Breast epithelium (tissue), 4 donors: ENCODE measurements around the gene NSF. TPM values are rescaled to one million over a fixed set of nuclear protein-coding genes. Genes with fewer than 3 reads are reported as not detected.
"Not testable (repeated sequence)": the region's sequence is repeated elsewhere in the genome, so short reads cannot be mapped to it uniquely, and the experiment has no call there.

Source experiments
- DNase-seq, 2 donors: peaks; one replicate each; pipeline ENCODE4 v3.0.0-alpha.2; 2019; ENCODE audit warnings: low spot score in 2 of 2
- H3K27ac ChIP-seq, 2 donors: fragments of 200-600 bp; sonication (generic) in 1 of 2; one replicate each; pipeline ENCODE4 v1.5.1; 2016 to 2019; ENCODE audit warnings: mild to moderate bottlenecking in 1 of 2
- H3K27me3 ChIP-seq, 2 donors: fragments of 200-600 bp; sonication (generic) in 1 of 2; one replicate each; pipeline versions ENCODE4 v1.5.1 to v1.6.0; 2017 to 2019; ENCODE audit warnings: control low read depth in 1 of 2, mild to moderate bottlenecking in 1 of 2
- H3K36me3 ChIP-seq: fragments of 200-600 bp; one replicate; pipeline ENCODE4 v1.5.1; 2019
- H3K4me1 ChIP-seq, 2 donors: fragments of 200-600 bp; sonication (generic); one replicate each; pipeline ENCODE4 v1.5.1; 2016 to 2019; ENCODE audit warnings: control low read depth in 1 of 2
- H3K4me3 ChIP-seq, 3 donors: fragments of 200-600 bp; sonication (generic); 1 replicate in 2 of 3; 2 replicates in 1 of 3; pipeline ENCODE4 v1.5.1; 2016 to 2019; ENCODE audit warnings: mild to moderate bottlenecking in 3 of 3, moderate library complexity in 2 of 3
- H3K9me3 ChIP-seq, 2 donors: fragments of 200-600 bp; sonication (generic) in 1 of 2; one replicate each; pipeline ENCODE4 v1.5.1; 2016 to 2019; ENCODE audit warnings: control low read depth in 1 of 2
- CTCF ChIP-seq, 3 donors: fragments of 450-650 bp; IDR thresholded peaks; one replicate each; pipeline ENCODE4 v1.5.1; 2016 to 2017; ENCODE audit warnings: antibody characterized with exemption in 3 of 3, mild to moderate bottlenecking in 3 of 3, moderate library complexity in 3 of 3
- POLR2A ChIP-seq: fragments of 450-650 bp; IDR thresholded peaks from one replicate; pipeline ENCODE4 v1.6.1; 2016; ENCODE audit warnings: antibody characterized with exemption, mild to moderate bottlenecking, moderate library complexity
- POLR2AphosphoS5 ChIP-seq, 3 donors: sonication (generic); formaldehyde crosslinking; IDR thresholded peaks; one replicate each; pipeline ENCODE4 v1.6.1; 2017; ENCODE audit warnings: antibody characterized with exemption in 3 of 3
- intact Hi-C: fragments of 100-400 bp; cut with DNase I; formaldehyde crosslinking; loops from one replicate; pipeline ENCODE4 v1.15.1; 2023; ENCODE audit warnings: low total_unique reads
- total RNA-seq, 3 donors: library from RNA; depleted of rRNA; stranded (reverse); fragments of >200 nt; gene quantifications; one replicate each; pipeline ENCODE4 v1.1.0, GENCODE V29; 2016

Gene NSF
- total RNA-seq, 3 donors from 2014 or later: 22.1 to 38.1 (median 38.0) TPM

DNA sequence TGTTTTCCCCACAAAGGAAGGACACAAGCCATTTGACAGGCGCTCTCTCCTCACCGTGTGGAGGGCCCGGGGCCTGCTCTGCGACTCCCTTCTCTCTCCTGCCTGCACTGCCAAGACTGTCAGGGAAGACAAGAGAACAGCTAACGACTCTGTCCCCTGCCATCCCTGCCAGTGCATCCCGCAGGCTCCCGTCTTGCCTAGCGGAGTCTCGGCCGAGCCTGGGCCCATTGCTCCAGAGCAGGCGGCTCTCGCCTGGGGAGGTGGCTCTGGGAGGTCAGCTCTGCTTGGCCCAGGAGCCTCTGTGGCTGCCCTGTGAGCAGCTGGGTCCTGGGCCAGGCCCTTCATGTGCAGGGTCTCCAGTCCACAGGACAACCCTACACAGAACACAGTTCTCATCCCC lies 175.0 kb downstream of the NSF start:
- TF ChIP-seq POLR2A (no peak), POLR2AphosphoS5 (IDR thresholded peaks at IDR 0.05) (no peak), CTCF (IDR thresholded peaks at IDR 0.05) (no peak)
- Histone ChIP-seq H3K27me3 (no peaks in the 10 kb centered on the region), H3K27ac (peak overlapping the region; percentile 73 to 77), H3K4me1 (peaks cover 5 to 7% of the 10 kb centered on the region in 2 donors), H3K4me3 (no peak overlapping the region), H3K9me3 (no peaks in the 10 kb centered on the region), H3K36me3 (no peaks in the 10 kb centered on the region)
- DNase-seq: no peak
- intact Hi-C loops: no loop called here

DNA sequence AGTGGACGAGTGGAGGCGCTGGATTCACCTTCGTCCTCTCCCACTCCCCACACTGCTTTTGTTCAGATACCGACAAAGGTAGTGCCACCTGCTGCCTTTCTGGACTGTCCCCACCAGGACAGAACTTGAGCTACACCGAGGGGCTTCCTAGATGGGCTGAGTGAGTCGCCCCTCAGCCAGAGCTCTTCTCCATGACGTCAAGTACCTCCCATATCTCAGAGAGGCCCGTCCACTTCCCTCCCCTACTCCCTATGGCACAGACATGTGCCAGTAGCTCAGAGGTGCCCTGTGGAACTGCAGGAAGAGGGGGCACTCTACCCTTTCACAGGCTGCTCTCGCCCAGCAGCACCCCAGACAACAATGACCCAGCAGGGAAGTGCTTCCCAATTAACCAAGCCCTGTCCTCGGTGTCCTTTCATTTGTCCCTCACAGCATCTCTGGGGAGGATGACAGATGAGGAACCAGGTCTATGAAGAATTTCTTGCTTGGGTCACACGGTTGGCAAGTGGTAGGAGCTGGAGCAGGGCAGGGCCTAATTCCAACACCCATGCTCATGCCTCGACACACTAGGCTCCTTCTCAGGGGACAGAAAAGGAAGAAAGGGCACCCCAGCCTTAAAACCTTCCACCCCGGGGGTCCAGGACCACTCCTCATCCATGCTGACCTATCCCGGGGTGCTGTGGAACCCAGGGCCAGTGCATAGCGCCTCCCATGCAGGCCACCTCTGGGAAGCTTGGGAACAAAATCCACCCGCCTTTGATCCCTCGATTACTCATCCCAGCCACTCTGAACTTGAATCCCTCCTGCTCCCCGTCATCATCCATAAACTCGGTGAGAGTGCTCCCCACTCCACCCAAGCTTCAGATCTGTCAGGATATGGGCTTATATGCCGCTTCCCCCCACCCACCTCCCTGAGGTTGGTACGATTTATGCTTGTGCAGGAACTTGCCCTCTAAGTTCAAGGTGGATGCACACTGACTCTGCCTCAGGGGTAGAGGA lies 176.3 kb downstream of the NSF start:
- H3K4me3 ChIP-seq: no peak overlapping the region
- TF ChIP-seq POLR2A (no peak), POLR2AphosphoS5 (IDR thresholded peaks at IDR 0.05) (no peak), CTCF (IDR thresholded peaks at IDR 0.05) (no peak)
- intact Hi-C loops: no loop called here

DNA sequence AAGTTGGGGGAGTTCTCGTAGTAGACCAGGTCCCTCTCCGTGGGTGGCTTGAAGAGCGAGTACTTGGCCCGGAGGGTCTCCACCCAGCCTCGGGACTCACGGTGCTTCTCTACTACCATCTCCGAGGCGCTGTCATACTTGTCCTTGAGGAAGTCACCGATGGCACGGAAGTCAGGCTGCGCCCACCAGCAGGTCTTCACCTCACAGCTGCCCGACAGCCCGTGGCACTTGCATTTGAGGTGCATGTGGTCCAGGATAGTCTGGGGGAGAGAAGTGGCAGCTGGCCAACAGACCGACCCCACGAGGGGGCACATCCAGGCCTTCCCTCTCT lies 178.0 kb downstream of the NSF start:
- no peak for TF ChIP-seq CTCF (IDR thresholded peaks at IDR 0.05)
- TF ChIP-seq POLR2A: no peak
- TF ChIP-seq POLR2AphosphoS5 (IDR thresholded peaks at IDR 0.05): no peak
- Histone ChIP-seq H3K4me3 (no peak overlapping the region), H3K4me1 (peaks cover 5 to 7% of the 10 kb centered on the region in 2 donors), H3K27me3 (no peaks in the 10 kb centered on the region), H3K27ac (no peak overlapping the region), H3K9me3 (no peaks in the 10 kb centered on the region), H3K36me3 (no peaks in the 10 kb centered on the region)
- intact Hi-C loops: no loop called here
- DNase-seq: no peak

More for the DNA sequence above, 176.3 kb downstream of the NSF start:
- no peaks in the 10 kb centered on the region for H3K36me3 ChIP-seq
- H3K4me1 ChIP-seq: peaks cover 5 to 7% of the 10 kb centered on the region in 2 donors
- H3K27me3 ChIP-seq: no peaks in the 10 kb centered on the region
- H3K27ac ChIP-seq: no peak overlapping the region
- no peak for DNase-seq
- no peaks in the 10 kb centered on the region for H3K9me3 ChIP-seq

DNA sequence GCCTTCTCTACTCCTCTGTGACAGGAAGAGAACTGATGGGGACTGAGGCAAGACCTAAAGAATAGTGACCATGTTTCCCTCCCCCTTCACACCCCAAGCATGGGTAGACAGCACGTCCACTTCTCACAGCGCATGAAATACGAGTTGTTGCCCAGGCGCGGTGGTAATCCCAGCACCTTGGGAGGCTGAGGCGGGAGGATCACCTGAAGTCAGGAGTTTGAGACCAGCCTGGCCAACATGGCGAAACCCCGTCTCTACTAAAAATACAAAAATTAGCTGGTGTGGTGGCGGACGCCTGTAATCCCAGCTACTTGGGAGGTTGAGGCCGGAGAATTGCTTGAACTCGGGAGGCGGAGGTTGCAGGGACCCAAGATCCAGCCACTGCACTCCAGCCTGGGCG lies 178.4 kb downstream of the NSF start:
- intact Hi-C loops, H3K9me3 ChIP-seq, H3K36me3 ChIP-seq, H3K27ac ChIP-seq, DNase-seq, H3K27me3 ChIP-seq, H3K4me1 ChIP-seq, H3K4me3 ChIP-seq: not testable (repeated sequence)

GRCh38 chr17:46769531-46770438 lies 179.3 kb downstream of the NSF start:
- peaks cover 5 to 7% of the 10 kb centered on the region in 2 donors for H3K4me1 ChIP-seq
- no peak for DNase-seq
- H3K27ac ChIP-seq: no peak overlapping the region
- no peaks in the 10 kb centered on the region for H3K9me3 ChIP-seq
- TF ChIP-seq POLR2A (no peak), POLR2AphosphoS5 (IDR thresholded peaks at IDR 0.05) (no peak), CTCF (IDR thresholded peaks at IDR 0.05) (no peak)
- H3K36me3 ChIP-seq: no peaks in the 10 kb centered on the region
- peak overlapping the region; percentile 24 to 63 (median 35) for H3K4me3 ChIP-seq
- intact Hi-C loops: no loop called here
- H3K27me3 ChIP-seq: no peaks in the 10 kb centered on the region
